Measurements from ENCODE around the gene NHERF1. TPM values are rescaled to one million over a fixed set of nuclear protein-coding genes. Genes with fewer than 3 reads are reported as not detected.

The NHERF1 gene
- total and polyA plus RNA-seq, 9 of the 15 experiments (the other 6 are each of a cell fraction or from before 2014, with no cell fraction given), result 11.4 to 79.9 (median 36.9) TPM

DNA sequence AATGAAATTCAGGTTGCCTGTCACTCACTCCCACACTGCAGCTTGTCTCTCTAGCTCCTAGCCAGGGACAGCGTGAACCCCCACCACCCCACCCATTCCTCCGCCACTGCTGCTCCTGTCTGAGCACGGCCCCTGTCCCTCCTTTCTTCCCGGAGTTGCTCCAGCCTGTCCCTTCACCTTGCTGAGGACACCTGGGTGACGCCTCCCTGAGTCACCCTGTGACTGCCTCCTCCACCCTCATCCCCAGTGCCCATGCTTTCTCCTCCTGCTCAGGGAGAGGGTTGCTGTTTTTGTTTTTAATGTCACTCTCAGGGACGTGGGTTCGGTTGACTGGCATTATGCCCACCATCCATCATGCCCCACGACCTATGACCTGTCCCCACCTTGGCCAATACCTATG, 53.5 kb downstream of the NHERF1 start:
- intact Hi-C loops (cut with micrococcal nuclease) (no loop called here), in situ Hi-C loops (cut with MboI) (no loop called here)
- 65% methylated on average over 7 of the region's 8 CpGs for WGBS (ENCODE audit: insufficient coverage, low coverage, missing lambda C conversion rate)
- ATAC-seq (no peak), FAIRE-seq (no peak), DNase-seq (ENCODE audit: extremely low read depth in 1 of 4, low spot score in 3 of 4) (no peak)
- Histone ChIP-seq H3K4me3 (no peak overlapping the region), H4K20me1 (replicated peaks; ENCODE audit: control insufficient read depth, insufficient read depth, low read length) (peaks cover 9% of the 10 kb centered on the region), H3K4me1 (replicated peaks in 1 of 2; ENCODE audit: control insufficient read depth in 2 of 2, insufficient read depth in 2 of 2, low read length in 2 of 2) (no peaks in the 10 kb centered on the region), H3K36me3 (ENCODE audit: control insufficient read depth, insufficient read depth, low read length) (peaks cover 9% of the 10 kb centered on the region; the same call in 2 of the 3 replicates), H3K79me2 (ENCODE audit: control insufficient read depth, insufficient read depth, low read length) (no peaks in the 10 kb centered on the region), H3K4me2 (ENCODE audit: insufficient read depth, low read length) (no peak overlapping the region), H3K9me1 (ENCODE audit: control insufficient read depth, insufficient read depth, low read length) (no peaks in the 10 kb centered on the region), H3K9me3 (replicated peaks; ENCODE audit: control insufficient read depth, insufficient read depth, low read depth, low read length) (no peaks in the 10 kb centered on the region), H3K9ac (ENCODE audit: insufficient read depth in 1 of 2, low read depth in 2 of 2, low read length in 2 of 2) (no peak overlapping the region), H3K27me3 (ENCODE audit: control insufficient read depth in 2 of 2, insufficient read depth in 2 of 2, low read length in 2 of 2) (no peaks in the 10 kb centered on the region), H2AFZ (ENCODE audit: low read depth, low read length) (no peak overlapping the region), H3K27ac (ENCODE audit: extremely low read depth, low read depth, low read length) (no peak overlapping the region)
- BruUV-seq (replicated peaks), result no TSS peak
- CTCF ChIA-PET (ENCODE audit: low intra/inter-chr PET ratio), result no interaction called here
- POLR2A ChIA-PET, result interaction anchor here (0.9 kb wide), 1 partner anchor 67 kb away, joined by 4 read pairs; no protein-coding TSS in a partner anchor
- TF ChIP-seq, protein P1, sequence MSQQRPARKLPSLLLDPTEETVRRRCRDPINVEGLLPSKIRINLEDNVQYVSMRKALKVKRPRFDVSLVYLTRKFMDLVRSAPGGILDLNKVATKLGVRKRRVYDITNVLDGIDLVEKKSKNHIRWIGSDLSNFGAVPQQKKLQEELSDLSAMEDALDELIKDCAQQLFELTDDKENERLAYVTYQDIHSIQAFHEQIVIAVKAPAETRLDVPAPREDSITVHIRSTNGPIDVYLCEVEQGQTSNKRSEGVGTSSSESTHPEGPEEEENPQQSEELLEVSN (IDR thresholded peaks at IDR 0.05; ENCODE audit: borderline replicate concordance in 1 of 2, extremely low read depth in 1 of 2, insufficient read depth in 1 of 2, insufficient read length in 1 of 2, low read depth in 1 of 2, low read length in 1 of 2, poor library complexity in 1 of 2, severe bottlenecking in 1 of 2), result no peak
- TF ChIP-seq, protein P2, sequence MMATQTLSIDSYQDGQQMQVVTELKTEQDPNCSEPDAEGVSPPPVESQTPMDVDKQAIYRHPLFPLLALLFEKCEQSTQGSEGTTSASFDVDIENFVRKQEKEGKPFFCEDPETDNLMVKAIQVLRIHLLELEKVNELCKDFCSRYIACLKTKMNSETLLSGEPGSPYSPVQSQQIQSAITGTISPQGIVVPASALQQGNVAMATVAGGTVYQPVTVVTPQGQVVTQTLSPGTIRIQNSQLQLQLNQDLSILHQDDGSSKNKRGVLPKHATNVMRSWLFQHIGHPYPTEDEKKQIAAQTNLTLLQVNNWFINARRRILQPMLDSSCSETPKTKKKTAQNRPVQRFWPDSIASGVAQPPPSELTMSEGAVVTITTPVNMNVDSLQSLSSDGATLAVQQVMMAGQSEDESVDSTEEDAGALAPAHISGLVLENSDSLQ (IDR thresholded peaks at IDR 0.05), result 0 out of 2 replicates have a peak, but pooled peaks have one; percentile 10
